ENCODE data around the gene SLC8A2.
"Not testable (repeated sequence)": the region's sequence is repeated elsewhere in the genome, so short reads cannot be mapped to it uniquely, and the experiment has no call there.

Gene SLC8A2

DNA sequence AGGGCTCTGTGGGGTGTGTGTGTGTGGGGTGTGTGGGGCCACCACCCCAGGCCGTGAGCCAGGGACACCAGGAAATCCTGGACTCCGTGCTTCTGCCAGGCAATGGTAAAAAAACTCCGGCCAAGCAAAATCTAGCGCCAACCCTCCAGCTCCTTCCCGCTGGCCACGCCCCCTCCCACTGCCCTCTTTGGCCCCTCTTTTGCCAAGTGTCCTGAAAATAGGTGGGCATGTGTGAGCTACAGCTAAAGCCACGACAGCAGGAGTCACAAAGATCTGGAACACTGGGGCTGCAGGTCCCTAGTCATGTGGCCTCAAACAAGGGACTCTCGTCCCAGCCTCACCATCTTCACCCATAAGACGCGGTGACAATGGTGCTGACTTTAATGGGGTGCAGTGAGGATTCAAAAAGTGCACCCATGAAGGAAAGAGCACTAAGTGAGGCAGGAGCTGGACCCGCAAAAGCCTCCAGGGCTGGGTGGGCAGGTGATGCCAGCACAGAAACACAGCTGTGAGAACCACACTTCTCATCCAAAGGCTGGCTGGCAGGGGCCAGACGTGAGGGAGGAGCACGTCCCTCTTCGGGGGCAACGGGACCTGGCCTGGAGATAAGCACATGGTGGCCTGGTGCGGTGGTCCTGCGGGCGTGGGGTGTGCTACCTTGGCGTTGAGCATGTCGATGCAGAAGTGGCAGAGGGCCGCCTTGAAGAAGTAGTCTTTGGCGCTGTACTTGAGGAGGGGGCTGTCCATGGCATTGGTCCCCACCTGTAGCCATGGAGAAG is 19.9 kb upstream of the SLC8A2 start:
- DNase-seq (ENCODE audit: extremely low read depth, low read depth) = no peak
- TF ChIP-seq CTCF (IDR thresholded peaks at IDR 0.05; ENCODE audit: low read depth, low read length) = no peak

DNA sequence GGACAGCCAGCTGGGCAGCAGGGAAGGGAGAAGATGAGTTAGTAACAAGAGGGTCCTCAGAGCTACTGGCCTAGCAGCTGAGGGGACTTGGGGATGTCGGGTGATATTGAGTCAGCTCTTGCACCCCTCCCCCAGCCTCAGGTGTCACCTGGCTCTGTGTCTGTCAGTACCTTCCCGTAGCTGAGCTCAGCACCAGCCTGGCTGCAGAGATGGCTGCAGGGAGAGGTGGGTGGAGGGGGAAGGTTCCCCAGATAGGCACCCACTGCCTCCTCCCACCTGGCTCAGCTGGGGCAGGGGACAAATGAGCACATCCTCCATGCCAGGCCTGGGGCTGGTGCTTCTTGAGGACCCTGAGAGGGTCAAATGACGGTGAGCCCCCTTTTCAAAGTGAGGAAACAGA is 19.2 kb upstream of the SLC8A2 start:
- DNase-seq (ENCODE audit: extremely low read depth, low read depth) = no peak

DNA sequence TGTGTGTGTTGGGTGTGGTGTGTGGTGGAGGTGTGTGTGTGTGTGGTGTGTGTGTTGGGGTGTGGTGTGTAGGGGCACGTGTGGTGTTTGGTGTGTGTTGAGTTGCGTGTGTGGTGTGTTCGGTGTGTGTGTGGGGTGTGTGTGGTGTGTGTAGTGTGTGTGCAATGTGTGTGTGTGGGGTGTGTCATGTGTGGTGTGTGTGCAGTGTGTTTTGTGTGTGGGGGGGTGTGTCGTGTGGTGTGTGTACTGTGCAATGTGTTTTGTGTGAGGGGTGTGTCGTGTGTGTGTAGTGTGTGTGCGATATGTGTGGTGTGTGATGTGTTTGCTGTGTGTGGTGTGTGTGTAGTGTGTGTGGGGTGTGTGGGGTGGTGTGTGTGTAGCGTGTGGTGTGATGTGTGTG is 18.3 kb upstream of the SLC8A2 start:
- no peak for TF ChIP-seq CTCF (IDR thresholded peaks at IDR 0.05; ENCODE audit: low read depth, low read length)
- no peak for DNase-seq (ENCODE audit: extremely low read depth, low read depth)

More for the DNA sequence above, 19.2 kb upstream of the SLC8A2 start:
- no peak for TF ChIP-seq CTCF (IDR thresholded peaks at IDR 0.05; ENCODE audit: low read depth, low read length)

GRCh38 chr19:47489072-47489914 is 17.6 kb upstream of the SLC8A2 start:
- DNase-seq (ENCODE audit: extremely low read depth, low read depth) = no peak
- no peak for TF ChIP-seq CTCF (IDR thresholded peaks at IDR 0.05; ENCODE audit: low read depth, low read length)

GRCh38 chr19:47487551-47488515 is 16.1 kb upstream of the SLC8A2 start:
- no peak for TF ChIP-seq CTCF (IDR thresholded peaks at IDR 0.05; ENCODE audit: low read depth, low read length)
- no peak for DNase-seq (ENCODE audit: extremely low read depth, low read depth)

DNA sequence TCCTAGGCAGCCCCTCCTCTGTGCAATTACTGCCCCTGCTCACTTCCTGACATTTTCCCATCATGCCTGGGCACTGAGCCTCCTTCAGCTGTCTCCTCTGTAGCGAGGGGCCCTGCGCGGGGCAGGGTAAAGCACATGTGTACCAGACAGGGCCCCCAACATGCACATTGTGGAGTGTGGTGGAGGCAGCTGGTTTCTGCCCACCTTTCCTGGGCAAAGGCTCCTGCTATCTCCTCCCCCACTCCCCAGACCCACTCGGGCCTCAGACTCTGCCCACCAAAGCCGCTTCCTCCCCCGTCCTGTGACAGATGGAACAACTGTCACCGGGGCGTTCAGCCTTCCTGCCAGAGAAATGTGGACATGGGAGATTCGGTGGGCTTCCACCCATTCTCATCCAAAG is 15.2 kb upstream of the SLC8A2 start:
- no peak for DNase-seq (ENCODE audit: extremely low read depth, low read depth)
- TF ChIP-seq CTCF (IDR thresholded peaks at IDR 0.05; ENCODE audit: low read depth, low read length) = no peak

DNA sequence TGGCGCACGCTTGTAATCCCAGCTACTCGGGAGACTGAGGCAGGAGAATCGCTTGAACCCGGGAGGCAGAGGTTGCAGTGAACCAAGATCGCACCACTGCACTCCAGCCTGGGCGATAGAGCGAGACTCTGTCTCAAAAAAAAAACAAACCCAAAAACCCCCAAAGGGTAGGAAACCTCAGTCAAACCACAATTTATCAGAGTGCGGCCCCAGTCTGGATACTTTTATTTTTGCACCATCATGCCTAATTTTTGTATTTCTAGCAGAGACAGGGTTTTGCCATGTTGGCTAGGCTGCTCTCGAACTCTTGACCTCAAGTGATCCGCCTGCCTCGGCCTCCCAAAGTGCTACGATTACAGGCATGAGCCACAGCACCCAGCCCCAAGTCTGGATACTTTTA is 14.5 kb upstream of the SLC8A2 start:
- DNase-seq (ENCODE audit: extremely low read depth, low read depth) = not testable (repeated sequence)

All from AG09319 (cell line).